Measurements from ENCODE around the gene ARHGEF28.

ARHGEF28 gene

DNA sequence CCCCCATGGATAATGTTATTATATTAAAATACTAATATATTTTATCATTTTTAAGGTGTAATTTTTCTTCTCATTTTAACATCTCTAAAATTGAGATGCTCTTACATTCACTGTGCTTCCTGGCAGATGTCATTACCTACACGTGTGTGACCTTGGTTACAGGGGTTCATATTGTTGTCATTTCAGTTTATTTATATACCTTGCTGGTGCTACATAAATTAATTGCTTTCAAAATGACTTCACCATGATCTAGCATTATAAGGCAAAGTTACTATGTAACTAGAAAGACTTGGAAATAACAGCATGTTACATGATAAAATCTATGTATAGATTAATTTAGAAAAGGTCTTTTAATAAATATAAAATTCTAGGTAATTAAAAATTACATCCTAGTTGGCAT lies 60.9 kb downstream of the ARHGEF28 start:
- TF ChIP-seq, protein P1, sequence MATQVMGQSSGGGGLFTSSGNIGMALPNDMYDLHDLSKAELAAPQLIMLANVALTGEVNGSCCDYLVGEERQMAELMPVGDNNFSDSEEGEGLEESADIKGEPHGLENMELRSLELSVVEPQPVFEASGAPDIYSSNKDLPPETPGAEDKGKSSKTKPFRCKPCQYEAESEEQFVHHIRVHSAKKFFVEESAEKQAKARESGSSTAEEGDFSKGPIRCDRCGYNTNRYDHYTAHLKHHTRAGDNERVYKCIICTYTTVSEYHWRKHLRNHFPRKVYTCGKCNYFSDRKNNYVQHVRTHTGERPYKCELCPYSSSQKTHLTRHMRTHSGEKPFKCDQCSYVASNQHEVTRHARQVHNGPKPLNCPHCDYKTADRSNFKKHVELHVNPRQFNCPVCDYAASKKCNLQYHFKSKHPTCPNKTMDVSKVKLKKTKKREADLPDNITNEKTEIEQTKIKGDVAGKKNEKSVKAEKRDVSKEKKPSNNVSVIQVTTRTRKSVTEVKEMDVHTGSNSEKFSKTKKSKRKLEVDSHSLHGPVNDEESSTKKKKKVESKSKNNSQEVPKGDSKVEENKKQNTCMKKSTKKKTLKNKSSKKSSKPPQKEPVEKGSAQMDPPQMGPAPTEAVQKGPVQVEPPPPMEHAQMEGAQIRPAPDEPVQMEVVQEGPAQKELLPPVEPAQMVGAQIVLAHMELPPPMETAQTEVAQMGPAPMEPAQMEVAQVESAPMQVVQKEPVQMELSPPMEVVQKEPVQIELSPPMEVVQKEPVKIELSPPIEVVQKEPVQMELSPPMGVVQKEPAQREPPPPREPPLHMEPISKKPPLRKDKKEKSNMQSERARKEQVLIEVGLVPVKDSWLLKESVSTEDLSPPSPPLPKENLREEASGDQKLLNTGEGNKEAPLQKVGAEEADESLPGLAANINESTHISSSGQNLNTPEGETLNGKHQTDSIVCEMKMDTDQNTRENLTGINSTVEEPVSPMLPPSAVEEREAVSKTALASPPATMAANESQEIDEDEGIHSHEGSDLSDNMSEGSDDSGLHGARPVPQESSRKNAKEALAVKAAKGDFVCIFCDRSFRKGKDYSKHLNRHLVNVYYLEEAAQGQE (IDR thresholded peaks at IDR 0.05; ENCODE audit: insufficient read depth in 1 of 2, low read depth in 2 of 2, low read length in 2 of 2): no peak
- TF ChIP-seq TAF1 (IDR thresholded peaks at IDR 0.05; ENCODE audit: borderline replicate concordance, insufficient read depth, low read length) (no peak), SIN3A (IDR thresholded peaks at IDR 0.05; ENCODE audit: borderline replicate concordance, insufficient read depth, low read length) (no peak), POLR2AphosphoS5 (IDR thresholded peaks at IDR 0.05; ENCODE audit: low read depth, low read length) (no peak), FOXP2 (optimal IDR thresholded peaks at IDR 0.05; ENCODE audit: borderline replicate concordance, extremely low read depth, extremely low read length, insufficient read depth) (no peak)

DNA sequence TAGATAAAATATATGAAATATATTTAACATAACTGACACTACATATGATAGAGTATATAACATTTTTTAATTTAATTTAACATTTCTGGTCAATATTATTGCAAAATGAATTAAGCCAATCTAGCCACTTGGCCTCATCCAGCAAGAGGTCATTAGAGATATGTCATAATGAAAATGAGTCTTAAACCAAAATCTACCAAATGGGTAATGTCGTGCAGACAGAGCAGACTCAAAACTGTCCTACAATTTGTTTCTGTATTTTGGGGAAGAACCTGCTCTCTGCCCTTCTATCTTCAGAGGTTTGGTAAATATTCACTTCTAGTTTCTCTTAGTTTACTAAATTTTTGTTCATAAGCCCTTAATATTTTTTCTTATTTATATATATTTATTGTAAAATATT lies 61.4 kb downstream of the ARHGEF28 start:
- TF ChIP-seq, protein P1 (IDR thresholded peaks at IDR 0.05; ENCODE audit: insufficient read depth in 1 of 2, low read depth in 2 of 2, low read length in 2 of 2): no peak
- TF ChIP-seq TAF1 (IDR thresholded peaks at IDR 0.05; ENCODE audit: borderline replicate concordance, insufficient read depth, low read length) (no peak), SIN3A (IDR thresholded peaks at IDR 0.05; ENCODE audit: borderline replicate concordance, insufficient read depth, low read length) (no peak), FOXP2 (optimal IDR thresholded peaks at IDR 0.05; ENCODE audit: borderline replicate concordance, extremely low read depth, extremely low read length, insufficient read depth) (no peak), POLR2AphosphoS5 (IDR thresholded peaks at IDR 0.05; ENCODE audit: low read depth, low read length) (no peak)

DNA sequence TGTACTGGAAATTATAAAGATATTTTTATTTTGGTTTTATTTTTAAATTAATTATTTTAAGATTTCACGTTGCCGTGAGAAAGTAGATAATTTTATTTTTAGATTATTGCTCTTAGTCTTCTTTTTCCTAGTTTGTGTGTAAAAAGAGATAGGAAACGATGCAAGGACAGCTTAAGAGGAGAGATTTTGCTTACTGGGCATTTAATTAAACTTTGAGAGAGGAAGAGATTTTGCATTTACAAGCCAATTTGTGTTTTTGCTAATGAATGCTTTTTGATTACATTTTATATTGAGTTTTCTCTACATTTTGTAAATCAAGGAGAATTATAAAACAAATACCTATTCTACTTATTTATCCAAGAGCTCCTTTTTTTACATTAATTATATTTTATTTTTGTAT lies 64.0 kb downstream of the ARHGEF28 start:
- no peak for TF ChIP-seq TAF1 (IDR thresholded peaks at IDR 0.05; ENCODE audit: borderline replicate concordance, insufficient read depth, low read length)

DNA sequence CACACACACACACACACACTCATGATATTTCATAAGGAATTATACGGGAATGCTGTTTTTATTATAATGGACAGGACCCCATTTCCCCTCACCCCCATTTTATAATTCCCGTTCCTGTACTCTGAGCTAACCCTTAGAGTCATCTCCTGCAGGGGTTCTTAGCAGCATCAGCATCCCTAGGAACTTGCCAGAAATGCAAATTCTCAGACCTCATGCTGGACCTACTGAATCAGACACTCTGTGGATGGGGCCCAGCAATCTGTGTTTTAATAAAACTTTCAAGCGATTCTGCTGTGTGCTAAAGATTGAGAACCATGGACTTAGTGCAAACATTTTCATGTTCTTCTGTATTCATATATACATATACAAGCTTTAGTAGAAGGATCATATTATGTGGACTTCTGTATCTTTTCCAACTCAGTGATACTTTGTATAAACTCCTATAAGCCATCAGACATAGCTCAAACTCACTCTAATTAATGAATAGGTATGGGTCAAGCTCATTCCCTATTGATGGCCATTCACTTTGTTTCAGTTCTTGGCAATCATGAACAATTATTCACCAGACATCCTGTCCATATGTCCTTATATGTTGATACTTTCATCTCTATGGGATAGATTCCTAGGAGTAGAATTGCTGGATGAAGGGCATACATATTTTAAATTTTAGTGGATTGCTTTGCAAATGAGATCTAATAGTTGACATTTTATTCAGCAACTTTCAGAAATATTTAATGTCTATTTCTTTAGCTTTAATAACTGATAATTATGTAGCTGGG lies 65.5 kb downstream of the ARHGEF28 start:
- TF ChIP-seq POLR2AphosphoS5 (IDR thresholded peaks at IDR 0.05; ENCODE audit: low read depth, low read length): no peak
- no peak for TF ChIP-seq TAF1 (IDR thresholded peaks at IDR 0.05; ENCODE audit: borderline replicate concordance, insufficient read depth, low read length)
- no peak for TF ChIP-seq FOXP2 (optimal IDR thresholded peaks at IDR 0.05; ENCODE audit: borderline replicate concordance, extremely low read depth, extremely low read length, insufficient read depth)
- TF ChIP-seq SIN3A (IDR thresholded peaks at IDR 0.05; ENCODE audit: borderline replicate concordance, insufficient read depth, low read length): no peak
- TF ChIP-seq, protein P1 (IDR thresholded peaks at IDR 0.05; ENCODE audit: insufficient read depth in 1 of 2, low read depth in 2 of 2, low read length in 2 of 2): no peak

DNA sequence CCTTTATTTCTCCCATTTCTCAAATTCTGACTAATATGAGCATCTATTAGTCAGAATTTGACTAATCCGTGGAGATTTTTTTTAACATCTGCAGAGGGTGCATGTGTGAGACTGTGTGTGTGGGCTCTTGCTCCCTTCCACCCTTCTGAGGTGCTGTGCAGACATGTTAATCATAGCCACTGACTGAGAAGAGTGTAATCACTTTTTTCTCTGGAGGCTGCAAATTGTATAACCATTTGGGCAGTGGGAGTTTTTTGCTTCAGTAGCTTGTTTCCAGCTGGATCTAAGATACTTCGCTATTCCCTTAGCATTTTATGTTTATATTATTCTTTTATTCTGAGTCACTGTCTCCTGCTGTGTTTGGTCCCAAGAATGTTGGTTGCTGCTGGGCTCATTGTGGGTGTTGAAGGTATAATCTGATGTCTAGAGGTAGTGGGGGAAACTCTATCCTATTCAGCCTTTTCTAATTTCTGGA lies 66.2 kb downstream of the ARHGEF28 start:
- TF ChIP-seq POLR2AphosphoS5 (IDR thresholded peaks at IDR 0.05; ENCODE audit: low read depth, low read length) (no peak), FOXP2 (optimal IDR thresholded peaks at IDR 0.05; ENCODE audit: borderline replicate concordance, extremely low read depth, extremely low read length, insufficient read depth) (no peak), SIN3A (IDR thresholded peaks at IDR 0.05; ENCODE audit: borderline replicate concordance, insufficient read depth, low read length) (no peak)

DNA sequence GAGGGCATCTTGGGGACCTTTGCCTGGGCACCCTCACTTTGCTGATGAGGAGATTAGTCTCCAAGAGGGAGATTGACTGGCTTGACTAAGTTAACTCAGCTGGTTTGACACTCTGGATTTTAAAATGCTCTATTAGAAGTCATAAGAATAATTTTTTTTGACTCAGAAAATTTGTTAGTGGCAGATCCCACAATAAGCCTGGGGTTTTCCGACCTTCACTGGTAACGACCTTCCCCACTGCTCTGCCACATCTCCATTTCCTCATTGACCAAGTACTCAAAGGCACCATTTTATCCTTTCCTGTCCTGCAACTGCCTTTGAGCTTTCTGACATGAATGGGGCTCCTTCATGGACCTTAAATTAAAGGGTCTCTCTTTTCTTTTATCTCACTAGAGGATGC lies 67.0 kb downstream of the ARHGEF28 start:
- TF ChIP-seq FOXP2 (optimal IDR thresholded peaks at IDR 0.05; ENCODE audit: borderline replicate concordance, extremely low read depth, extremely low read length, insufficient read depth): no peak
- TF ChIP-seq, protein P1 (IDR thresholded peaks at IDR 0.05; ENCODE audit: insufficient read depth in 1 of 2, low read depth in 2 of 2, low read length in 2 of 2): no peak
- no peak for TF ChIP-seq TAF1 (IDR thresholded peaks at IDR 0.05; ENCODE audit: borderline replicate concordance, insufficient read depth, low read length)
- no peak for TF ChIP-seq POLR2AphosphoS5 (IDR thresholded peaks at IDR 0.05; ENCODE audit: low read depth, low read length)
- no peak for TF ChIP-seq SIN3A (IDR thresholded peaks at IDR 0.05; ENCODE audit: borderline replicate concordance, insufficient read depth, low read length)
